Ecto neural progenitor cell (in vitro differentiated cells): ENCODE data around the gene PCGF6.

Experiments used
- DNase-seq: peaks from one replicate; pipeline ENCODE4 v3.0.0-alpha.2; 2018; ENCODE audit warnings: low spot score

Gene PCGF6

GRCh38 chr10:103257812-103258211, 93.1 kb downstream of the PCGF6 start:
- no peak for DNase-seq

- no peak for DNase-seq
These were observed 94.3 kb downstream of the PCGF6 start for GRCh38 chr10:103256613-103257012.

GRCh38 chr10:103254538-103255325, 96.2 kb downstream of the PCGF6 start:
- no peak for DNase-seq

- no peak for DNase-seq
These were observed 96.8 kb downstream of the PCGF6 start for GRCh38 chr10:103254113-103254512.
